Measurements from ENCODE around the gene PDZRN3. TPM values are rescaled to one million over a fixed set of nuclear protein-coding genes. Genes with fewer than 3 reads are reported as not detected.

Gene PDZRN3
- total and polyA plus RNA-seq, 2 experiments from 2014 or later: 7.5 to 14.0 TPM

- no peak for ATAC-seq
- TF ChIP-seq STAT1 (IDR thresholded peaks at IDR 0.05; ENCODE audit: unreplicated experiment): no peak
- no peak for TF ChIP-seq POLR2AphosphoS5 (IDR thresholded peaks at IDR 0.05; ENCODE audit: low read depth)
- TF ChIP-seq ZNF331 (CRISPR knock-in tag; IDR thresholded peaks at IDR 0.05; ENCODE audit: low read depth): no peak
- TF ChIP-seq EZH2 (IDR thresholded peaks at IDR 0.05; ENCODE audit: low read depth, unreplicated experiment): no peak
- TF ChIP-seq NANOG (IDR thresholded peaks at IDR 0.05; ENCODE audit: borderline replicate concordance): no peak
- no peak for TF ChIP-seq EZH2phosphoT487 (IDR thresholded peaks at IDR 0.05; ENCODE audit: unreplicated experiment)
- TF ChIP-seq ZNF114 (CRISPR knock-in tag; IDR thresholded peaks at IDR 0.05): no peak
- no peak for TF ChIP-seq CTCF (conservative IDR thresholded peaks at IDR 0.05; ENCODE audit: low read depth in 2 of 2)
- TF ChIP-seq, protein P1, sequence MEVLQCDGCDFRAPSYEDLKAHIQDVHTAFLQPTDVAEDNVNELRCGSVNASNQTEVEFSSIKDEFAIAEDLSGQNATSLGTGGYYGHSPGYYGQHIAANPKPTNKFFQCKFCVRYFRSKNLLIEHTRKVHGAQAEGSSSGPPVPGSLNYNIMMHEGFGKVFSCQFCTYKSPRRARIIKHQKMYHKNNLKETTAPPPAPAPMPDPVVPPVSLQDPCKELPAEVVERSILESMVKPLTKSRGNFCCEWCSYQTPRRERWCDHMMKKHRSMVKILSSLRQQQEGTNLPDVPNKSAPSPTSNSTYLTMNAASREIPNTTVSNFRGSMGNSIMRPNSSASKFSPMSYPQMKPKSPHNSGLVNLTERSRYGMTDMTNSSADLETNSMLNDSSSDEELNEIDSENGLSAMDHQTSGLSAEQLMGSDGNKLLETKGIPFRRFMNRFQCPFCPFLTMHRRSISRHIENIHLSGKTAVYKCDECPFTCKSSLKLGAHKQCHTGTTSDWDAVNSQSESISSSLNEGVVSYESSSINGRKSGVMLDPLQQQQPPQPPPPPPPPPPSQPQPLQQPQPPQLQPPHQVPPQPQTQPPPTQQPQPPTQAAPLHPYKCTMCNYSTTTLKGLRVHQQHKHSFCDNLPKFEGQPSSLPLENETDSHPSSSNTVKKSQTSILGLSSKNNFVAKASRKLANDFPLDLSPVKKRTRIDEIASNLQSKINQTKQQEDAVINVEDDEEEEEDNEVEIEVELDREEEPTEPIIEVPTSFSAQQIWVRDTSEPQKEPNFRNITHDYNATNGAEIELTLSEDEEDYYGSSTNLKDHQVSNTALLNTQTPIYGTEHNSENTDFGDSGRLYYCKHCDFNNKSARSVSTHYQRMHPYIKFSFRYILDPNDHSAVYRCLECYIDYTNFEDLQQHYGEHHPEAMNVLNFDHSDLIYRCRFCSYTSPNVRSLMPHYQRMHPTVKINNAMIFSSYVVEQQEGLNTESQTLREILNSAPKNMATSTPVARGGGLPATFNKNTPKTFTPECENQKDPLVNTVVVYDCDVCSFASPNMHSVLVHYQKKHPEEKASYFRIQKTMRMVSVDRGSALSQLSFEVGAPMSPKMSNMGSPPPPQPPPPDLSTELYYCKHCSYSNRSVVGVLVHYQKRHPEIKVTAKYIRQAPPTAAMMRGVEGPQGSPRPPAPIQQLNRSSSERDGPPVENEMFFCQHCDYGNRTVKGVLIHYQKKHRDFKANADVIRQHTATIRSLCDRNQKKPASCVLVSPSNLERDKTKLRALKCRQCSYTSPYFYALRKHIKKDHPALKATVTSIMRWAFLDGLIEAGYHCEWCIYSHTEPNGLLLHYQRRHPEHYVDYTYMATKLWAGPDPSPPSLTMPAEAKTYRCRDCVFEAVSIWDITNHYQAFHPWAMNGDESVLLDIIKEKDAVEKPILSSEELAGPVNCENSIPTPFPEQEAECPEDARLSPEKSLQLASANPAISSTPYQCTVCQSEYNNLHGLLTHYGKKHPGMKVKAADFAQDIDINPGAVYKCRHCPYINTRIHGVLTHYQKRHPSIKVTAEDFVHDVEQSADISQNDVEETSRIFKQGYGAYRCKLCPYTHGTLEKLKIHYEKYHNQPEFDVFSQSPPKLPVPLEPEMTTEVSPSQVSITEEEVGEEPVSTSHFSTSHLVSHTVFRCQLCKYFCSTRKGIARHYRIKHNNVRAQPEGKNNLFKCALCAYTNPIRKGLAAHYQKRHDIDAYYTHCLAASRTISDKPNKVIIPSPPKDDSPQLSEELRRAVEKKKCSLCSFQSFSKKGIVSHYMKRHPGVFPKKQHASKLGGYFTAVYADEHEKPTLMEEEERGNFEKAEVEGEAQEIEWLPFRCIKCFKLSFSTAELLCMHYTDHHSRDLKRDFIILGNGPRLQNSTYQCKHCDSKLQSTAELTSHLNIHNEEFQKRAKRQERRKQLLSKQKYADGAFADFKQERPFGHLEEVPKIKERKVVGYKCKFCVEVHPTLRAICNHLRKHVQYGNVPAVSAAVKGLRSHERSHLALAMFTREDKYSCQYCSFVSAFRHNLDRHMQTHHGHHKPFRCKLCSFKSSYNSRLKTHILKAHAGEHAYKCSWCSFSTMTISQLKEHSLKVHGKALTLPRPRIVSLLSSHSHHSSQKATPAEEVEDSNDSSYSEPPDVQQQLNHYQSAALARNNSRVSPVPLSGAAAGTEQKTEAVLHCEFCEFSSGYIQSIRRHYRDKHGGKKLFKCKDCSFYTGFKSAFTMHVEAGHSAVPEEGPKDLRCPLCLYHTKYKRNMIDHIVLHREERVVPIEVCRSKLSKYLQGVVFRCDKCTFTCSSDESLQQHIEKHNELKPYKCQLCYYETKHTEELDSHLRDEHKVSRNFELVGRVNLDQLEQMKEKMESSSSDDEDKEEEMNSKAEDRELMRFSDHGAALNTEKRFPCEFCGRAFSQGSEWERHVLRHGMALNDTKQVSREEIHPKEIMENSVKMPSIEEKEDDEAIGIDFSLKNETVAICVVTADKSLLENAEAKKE (CRISPR knock-in tag; IDR thresholded peaks at IDR 0.05): no peak
- Mint-ChIP-seq H3K9me3 (no peaks in the 10 kb centered on the region), H3K27me3 (ENCODE audit: insufficient read depth, low read depth, poor library complexity) (no peaks in the 10 kb centered on the region), H3K27ac (no peak overlapping the region), H3K4me1 (peaks cover 12% of the 10 kb centered on the region), H3K4me3 (no peak overlapping the region), H3K36me3 (ENCODE audit: low read depth) (peaks cover 3% of the 10 kb centered on the region; the same call in 1 of the 3 replicates)
- Histone ChIP-seq H3F3A (replicated peaks; ENCODE audit: low read depth) (no peaks in the 10 kb centered on the region), H2AFZ (no peak overlapping the region), H3K4me1 (ENCODE audit: insufficient read depth) (peaks cover 14% of the 10 kb centered on the region), H4K20me1 (replicated peaks; ENCODE audit: insufficient read depth) (no peaks in the 10 kb centered on the region), H3K36me3 (ENCODE audit: insufficient read depth) (peaks cover 2% of the 10 kb centered on the region; the same call in 1 of the 2 replicates), H3K27me3 (ENCODE audit: insufficient read depth) (no peaks in the 10 kb centered on the region), H3K27ac (ENCODE audit: low read depth) (no peak overlapping the region), H3K79me2 (replicated peaks; ENCODE audit: insufficient read depth) (no peaks in the 10 kb centered on the region), H3K4me2 (no peak overlapping the region), H3K4me3 (no peak overlapping the region), H3K9me2 (ENCODE audit: insufficient read depth) (no peaks in the 10 kb centered on the region; the same call in 1 of the 2 replicates)
- DNase-seq (ENCODE audit: low spot score): no peak
Measured at GRCh38 chr3:73407577-73407976, 217.2 kb downstream of the PDZRN3 start.
